ENCODE data around the gene CDRT4.

CDRT4 gene

DNA sequence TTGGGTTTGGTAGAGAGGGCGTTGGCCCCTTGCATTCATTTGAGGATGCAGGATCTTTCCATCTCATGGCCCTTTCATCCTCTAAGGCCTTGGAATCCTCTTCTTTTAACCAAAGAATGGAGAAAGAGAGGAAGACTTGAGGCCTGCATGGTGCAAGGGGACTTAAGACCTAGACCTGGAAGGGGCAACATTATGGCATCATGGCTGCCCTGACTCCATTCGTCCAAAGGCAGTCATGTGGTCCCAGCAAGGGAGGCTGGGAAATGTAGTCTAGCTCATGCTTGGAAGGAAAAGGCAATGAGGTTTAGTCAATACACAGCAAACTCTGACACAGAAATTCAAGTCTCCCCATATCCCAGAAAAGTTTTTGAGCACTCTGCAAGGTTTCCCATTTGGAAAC is 30.7 kb upstream of the CDRT4 start:
- ChIA-PET POLR2A (no interaction called here), CTCF (interaction anchor here (11.1 kb wide), 1 partner anchor 238 kb away, joined by 318 read pairs; no protein-coding TSS in a partner anchor)
- TF ChIP-seq, protein P1, sequence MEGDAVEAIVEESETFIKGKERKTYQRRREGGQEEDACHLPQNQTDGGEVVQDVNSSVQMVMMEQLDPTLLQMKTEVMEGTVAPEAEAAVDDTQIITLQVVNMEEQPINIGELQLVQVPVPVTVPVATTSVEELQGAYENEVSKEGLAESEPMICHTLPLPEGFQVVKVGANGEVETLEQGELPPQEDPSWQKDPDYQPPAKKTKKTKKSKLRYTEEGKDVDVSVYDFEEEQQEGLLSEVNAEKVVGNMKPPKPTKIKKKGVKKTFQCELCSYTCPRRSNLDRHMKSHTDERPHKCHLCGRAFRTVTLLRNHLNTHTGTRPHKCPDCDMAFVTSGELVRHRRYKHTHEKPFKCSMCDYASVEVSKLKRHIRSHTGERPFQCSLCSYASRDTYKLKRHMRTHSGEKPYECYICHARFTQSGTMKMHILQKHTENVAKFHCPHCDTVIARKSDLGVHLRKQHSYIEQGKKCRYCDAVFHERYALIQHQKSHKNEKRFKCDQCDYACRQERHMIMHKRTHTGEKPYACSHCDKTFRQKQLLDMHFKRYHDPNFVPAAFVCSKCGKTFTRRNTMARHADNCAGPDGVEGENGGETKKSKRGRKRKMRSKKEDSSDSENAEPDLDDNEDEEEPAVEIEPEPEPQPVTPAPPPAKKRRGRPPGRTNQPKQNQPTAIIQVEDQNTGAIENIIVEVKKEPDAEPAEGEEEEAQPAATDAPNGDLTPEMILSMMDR (IDR thresholded peaks at IDR 0.05; ENCODE audit: insufficient read depth, low read length, missing control alignments), result no peak
- DNase-seq (ENCODE audit: low read depth, low spot score), result no peak
- H3K4me3 ChIP-seq (ENCODE audit: low read depth, low read length), result no peak overlapping the region

DNA sequence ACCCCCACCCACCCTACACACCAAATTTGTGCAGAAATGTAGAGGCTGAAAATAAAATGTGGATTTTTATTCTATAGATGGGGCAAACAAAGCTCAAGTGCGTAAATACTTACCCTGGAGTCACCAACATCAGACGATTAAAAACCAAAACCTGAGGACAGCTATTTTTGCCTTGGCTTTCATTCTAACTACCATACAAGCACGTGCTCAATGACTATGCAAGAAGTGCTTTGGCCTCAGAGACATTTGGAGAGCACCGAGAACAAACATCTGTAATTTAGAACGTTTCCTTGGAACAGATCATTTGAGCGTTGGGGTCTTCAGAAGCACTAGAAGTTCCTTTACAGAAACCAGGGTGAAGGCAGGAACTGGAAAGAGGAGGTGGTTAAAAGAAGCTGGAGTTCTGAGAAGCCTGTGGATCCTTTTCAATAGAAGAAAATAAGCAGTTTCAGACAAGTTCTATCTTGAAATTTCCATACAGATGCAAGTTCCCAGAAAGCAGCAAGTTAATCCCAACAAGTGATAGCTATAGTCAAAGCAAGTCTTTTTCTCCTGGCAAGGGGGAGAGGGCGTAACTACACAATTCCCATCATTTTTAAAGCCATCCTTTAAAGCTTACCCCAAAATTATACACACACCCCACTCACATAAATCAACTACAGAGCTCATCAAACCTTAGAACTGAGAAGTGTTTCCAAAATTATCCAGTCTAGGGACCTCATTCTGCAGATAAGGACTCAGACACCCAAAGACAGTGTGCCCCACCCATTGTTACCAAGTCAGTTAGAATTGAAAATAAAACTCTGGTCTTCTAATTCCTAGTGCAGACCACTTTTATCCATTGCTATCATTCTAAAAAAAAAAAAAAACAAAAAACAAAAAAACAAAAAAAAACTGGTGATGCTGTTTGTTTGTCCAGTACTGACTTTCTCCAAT is 29.6 kb upstream of the CDRT4 start:
- TF ChIP-seq, protein P1 (IDR thresholded peaks at IDR 0.05; ENCODE audit: insufficient read depth, low read length, missing control alignments), result no peak
- no peak overlapping the region for H3K4me3 ChIP-seq (ENCODE audit: low read depth, low read length)
- CTCF ChIA-PET, result interaction anchor here (0.9 to 11.1 kb wide), 4 partner anchors 9 to 237 kb away, joined by 3 to 318 read pairs (median 4); no protein-coding TSS in a partner anchor
- POLR2A ChIA-PET, result interaction anchor here (1.1 kb wide), 1 partner anchor 17 kb away, joined by 3 read pairs; no protein-coding TSS in a partner anchor
- no peak for DNase-seq (ENCODE audit: low read depth, low spot score)

DNA sequence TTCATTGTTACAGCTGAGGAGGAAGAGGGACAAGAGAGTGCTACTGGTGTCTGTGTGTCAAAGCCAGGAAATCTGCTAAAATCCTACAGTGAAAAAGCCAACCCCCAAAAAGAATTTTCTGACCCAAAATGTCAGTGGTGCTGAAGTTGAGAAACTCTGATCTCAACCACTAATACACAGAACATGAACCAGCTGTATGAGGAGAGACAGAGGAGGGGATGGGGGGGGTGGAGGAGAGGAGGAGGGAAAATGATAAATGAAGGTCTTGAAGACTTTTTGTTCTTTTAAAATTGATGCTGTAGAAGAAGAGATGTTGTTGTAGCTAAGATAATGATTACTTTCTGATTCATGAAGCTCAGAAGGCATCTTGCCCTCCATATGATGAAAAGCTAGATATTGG is 27.4 kb upstream of the CDRT4 start:
- ChIA-PET CTCF (interaction anchor here (1.0 to 11.1 kb wide), 4 partner anchors 9 to 261 kb away, joined by 3 to 318 read pairs (median 16); no protein-coding TSS in a partner anchor), POLR2A (interaction anchor here (0.9 kb wide), 1 partner anchor 16 kb away, joined by 3 read pairs; no protein-coding TSS in a partner anchor)
- no peak overlapping the region for H3K4me3 ChIP-seq (ENCODE audit: low read depth, low read length)
- no peak for DNase-seq (ENCODE audit: low read depth, low spot score)
- TF ChIP-seq, protein P1 (IDR thresholded peaks at IDR 0.05; ENCODE audit: insufficient read depth, low read length, missing control alignments), result no peak

DNA sequence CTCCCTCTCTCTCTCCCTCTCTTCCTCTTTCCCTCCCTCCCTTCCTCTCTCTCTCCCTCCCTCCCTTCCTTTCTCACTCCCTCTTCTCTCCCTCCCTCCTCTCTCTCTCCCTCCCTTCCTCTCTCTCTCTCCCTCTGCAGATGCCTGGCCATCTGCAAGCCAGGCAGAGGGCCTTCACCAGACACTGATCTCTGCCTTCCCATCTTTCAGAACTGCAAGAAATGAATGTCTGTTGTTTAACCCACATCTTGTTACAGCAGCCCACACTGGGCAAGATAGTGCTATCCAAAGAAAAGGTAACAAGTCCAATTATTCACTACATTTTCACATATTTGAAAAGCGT is 26.2 kb upstream of the CDRT4 start:
- ChIA-PET CTCF (interaction anchor here (3.5 kb wide), 1 partner anchor 10 kb away, joined by 28 read pairs; no protein-coding TSS in a partner anchor), POLR2A (no interaction called here)
- no peak for DNase-seq (ENCODE audit: low read depth, low spot score)
- no peak overlapping the region for H3K4me3 ChIP-seq (ENCODE audit: low read depth, low read length)
- TF ChIP-seq, protein P1 (IDR thresholded peaks at IDR 0.05; ENCODE audit: insufficient read depth, low read length, missing control alignments), result no peak

DNA sequence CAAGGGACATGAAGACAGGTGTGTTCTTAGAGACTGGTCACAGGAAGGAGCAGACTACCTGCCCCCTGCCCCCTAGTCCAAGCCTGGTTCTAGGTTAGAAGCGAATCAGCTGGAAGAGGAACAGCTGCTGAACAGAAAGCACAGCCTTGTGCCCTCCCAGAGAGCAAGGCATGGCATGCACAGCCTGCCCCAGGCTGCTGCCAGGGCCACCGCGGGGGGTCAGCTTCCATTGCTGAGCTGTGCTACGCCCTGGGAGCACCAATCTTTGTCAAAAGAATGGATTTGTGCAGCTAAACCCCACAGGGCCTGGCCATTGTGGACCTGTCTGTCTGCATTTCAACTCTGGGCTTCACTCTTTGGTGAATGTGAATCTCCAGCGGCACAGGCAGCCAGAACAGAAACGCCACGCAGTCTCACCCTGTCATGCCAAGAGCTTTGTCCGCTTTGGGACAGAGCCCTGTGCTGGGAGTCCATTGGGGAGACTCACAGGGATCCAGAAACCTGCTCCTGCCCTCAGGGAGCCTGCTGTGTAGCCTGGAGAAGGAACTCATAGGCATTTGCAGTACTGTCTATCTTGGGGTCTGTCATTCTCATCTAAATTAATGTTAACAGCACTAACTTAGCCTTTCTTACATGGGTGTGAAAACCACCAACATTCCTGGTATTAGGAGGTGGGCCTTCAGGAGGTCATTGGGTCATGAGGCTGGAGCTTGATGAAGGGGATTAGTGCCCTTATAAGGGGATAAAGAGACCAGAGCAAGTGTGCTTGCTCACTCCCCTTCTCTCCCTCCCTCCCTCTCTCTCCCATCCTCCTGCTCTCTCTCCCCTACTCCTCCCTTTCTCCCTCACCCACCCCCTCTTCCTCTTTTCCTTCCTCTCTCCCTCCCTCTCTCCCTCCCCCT is 25.6 kb upstream of the CDRT4 start:
- TF ChIP-seq, protein P1 (IDR thresholded peaks at IDR 0.05; ENCODE audit: insufficient read depth, low read length, missing control alignments), result no peak
- no peak for DNase-seq (ENCODE audit: low read depth, low spot score)
- ChIA-PET POLR2A (no interaction called here), CTCF (interaction anchor here (3.5 kb wide), 1 partner anchor 10 kb away, joined by 28 read pairs; no protein-coding TSS in a partner anchor)
- H3K4me3 ChIP-seq (ENCODE audit: low read depth, low read length), result no peak overlapping the region

Data from AG04449 (cell line).